K562 (cell line): ENCODE results near the gene TMEM184C. TPM values are rescaled to one million over a fixed set of nuclear protein-coding genes. Genes with fewer than 3 reads are reported as not detected.

Source experiments
- ATAC-seq: fragments of 200-7000 bp; cut with Tn5 transposase; 3 replicates; pipeline ENCODE4 v1.9.1; 2020; ENCODE audit warnings: moderate library complexity
- BruUV-seq: library from RNA; stranded (reverse); fragments of 400-500 nt; replicated peaks from 2 replicates; lab custom pipeline; 2021; lab: Mats Ljungman, UMichigan
- CTCF ChIA-PET: fragments of 300-600 bp; formaldehyde crosslinking; extraction: SDS; loops from one replicate; lab custom pipeline; 2021; ENCODE audit warnings: low intra/inter-chr PET ratio; lab: Yijun Ruan, JAX
- POLR2A ChIA-PET: fragments of 300-600, 350-650 bp; sonication (Branson Sonifier 250); formaldehyde crosslinking; extraction: SDS; loops from one replicate; lab custom pipeline; 2021; ENCODE audit warnings: antibody characterized with exemption, inconsistent platforms; lab: Yijun Ruan, JAX
- DNase-seq, 4 experiments: peaks; one replicate each; pipeline versions ENCODE4 v3.0.0 to v3.0.0-alpha.2; 2011 to 2018; ENCODE audit warnings: low spot score in 3 of 4, mixed read lengths in 3 of 4; ENCODE audit errors: extremely low read depth in 1 of 4
- FAIRE-seq: peaks from 2 replicates; lab custom pipeline; 2011; peaks lifted over from hg19 to GRCh38; lab: Jason Lieb, UNC
- H2AFZ ChIP-seq: 2 replicates; pipeline ENCODE4 v1.6.0; 2011; ENCODE audit warnings: low read depth, low read length, control low read depth, inconsistent platforms
- H3K27ac ChIP-seq: fragments of 200-600 bp; 3 replicates; pipeline ENCODE4 v1.8.0; 2011; ENCODE audit warnings: low read depth, mild to moderate bottlenecking, control low read depth, inconsistent platforms, low read length, moderate library complexity, mixed read lengths; ENCODE audit errors: extremely low read depth
- H3K27me3 ChIP-seq, 2 experiments: fragments of 300-600 bp in 1 of 2; 2 replicates in 1 of 2; 3 replicates in 1 of 2; pipeline versions ENCODE4 v1.6.0 to v1.8.0; 2011; ENCODE audit warnings: inconsistent platforms in 2 of 2, low read length in 2 of 2, mild to moderate bottlenecking in 1 of 2, mixed read lengths in 1 of 2, moderate library complexity in 1 of 2; ENCODE audit not compliant: control insufficient read depth in 2 of 2, insufficient read depth in 2 of 2
- H3K36me3 ChIP-seq: fragments of 300-600 bp; 3 replicates; pipeline ENCODE4 v1.8.0; 2011; ENCODE audit warnings: mild to moderate bottlenecking, low read length, inconsistent platforms; ENCODE audit not compliant: control insufficient read depth, insufficient read depth
- H3K4me1 ChIP-seq, 2 experiments: fragments of 200-600 bp in 1 of 2; replicated peaks in 1 of 2; 2 replicates in 1 of 2; 3 replicates in 1 of 2; pipeline versions ENCODE4 v1.5.1 to v1.8.0; 2011; ENCODE audit warnings: inconsistent platforms in 2 of 2, low read length in 2 of 2, mild to moderate bottlenecking in 1 of 2, mixed read lengths in 1 of 2, moderate library complexity in 1 of 2; ENCODE audit not compliant: control insufficient read depth in 2 of 2, insufficient read depth in 2 of 2
- H3K4me2 ChIP-seq: 2 replicates; pipeline ENCODE4 v1.6.1; 2011; ENCODE audit warnings: low read length, control low read depth, inconsistent platforms, mixed read lengths; ENCODE audit not compliant: insufficient read depth
- H3K4me3 ChIP-seq: fragments of 200-600 bp; sonication (generic), shearing (Covaris generic); 2 replicates; pipeline ENCODE4 v1.5.1; 2016; ENCODE audit warnings: control low read depth, inconsistent platforms
- H3K79me2 ChIP-seq: fragments of 200-600 bp; 3 replicates; pipeline ENCODE4 v1.8.0; 2011; ENCODE audit warnings: low read length, inconsistent platforms; ENCODE audit not compliant: control insufficient read depth, insufficient read depth
- H3K9ac ChIP-seq, 2 experiments: 2 replicates each; pipeline versions ENCODE4 v1.6.0 to v1.6.1; 2011; ENCODE audit warnings: low read depth in 2 of 2, low read length in 2 of 2, control low read depth in 1 of 2, inconsistent platforms in 1 of 2, mild to moderate bottlenecking in 1 of 2, mixed read lengths in 1 of 2; ENCODE audit not compliant: insufficient read depth in 1 of 2
- H3K9me1 ChIP-seq: one replicate; pipeline ENCODE4 v1.6.0; 2011; ENCODE audit warnings: inconsistent platforms, mild to moderate bottlenecking, low read length, moderate library complexity; ENCODE audit not compliant: control insufficient read depth, insufficient read depth
- H3K9me3 ChIP-seq: replicated peaks from 2 replicates; pipeline ENCODE4 v1.5.1; 2011; ENCODE audit warnings: low read depth, low read length, inconsistent platforms; ENCODE audit not compliant: control insufficient read depth, insufficient read depth
- H4K20me1 ChIP-seq: replicated peaks from 2 replicates; pipeline ENCODE4 v1.6.1; 2011; ENCODE audit warnings: low read length, inconsistent platforms, mixed read lengths; ENCODE audit not compliant: control insufficient read depth, insufficient read depth
- NCOA1 ChIP-seq: fragments of 450-650 bp; IDR thresholded peaks from 2 replicates; pipeline ENCODE4 v1.6.1; 2016; ENCODE audit warnings: low read depth
- STAT6 ChIP-seq: sonication (generic); formaldehyde crosslinking; IDR thresholded peaks from 2 replicates; pipeline ENCODE4 v1.8.1; 2023; ENCODE audit warnings: mild to moderate bottlenecking, missing genetic modification reagents
- TCF3 ChIP-seq: sonication (generic); formaldehyde crosslinking; IDR thresholded peaks from 2 replicates; pipeline ENCODE4 v1.4.0; 2020; ENCODE audit warnings: mild to moderate bottlenecking, missing genetic modification reagents
- in situ Hi-C: fragments of 300-500 bp; cut with MboI; formaldehyde crosslinking; loops from 4 replicates; pipeline ENCODE4 v1.15.0; 2018; ENCODE audit warnings: inconsistent platforms, mixed read lengths
- intact Hi-C: fragments of 100-400 bp; cut with micrococcal nuclease; formaldehyde crosslinking; loops from 2 replicates; pipeline ENCODE4 v1.14.2; 2022
- polyA plus RNA-seq, 8 experiments: library from polyadenylated mRNA; depleted of rRNA in 4 of 8; stranded (reverse) in 5 of 8; unstranded in 3 of 8; fragments of >200 nt; fragmentation: Nextera tagmentation in 2 of 8; fragmentation: Illumina TruSeq in 1 of 8; extraction: Ambion mirVana in 2 of 8; extraction: Trizol in 1 of 8; gene quantifications; 2 replicates each; pipeline versions ENCODE4 v1.2.1 to v1.2.3, GENCODE V29; 2011 to 2014; ENCODE audit warnings: inconsistent platforms in 1 of 8, missing spikeins in 1 of 8
- total RNA-seq, 7 experiments: library from RNA; depleted of rRNA in 6 of 7; stranded (reverse); fragments of >200 nt in 6 of 7; fragmentation: Illumina TruSeq in 2 of 7; extraction: Trizol in 2 of 7; gene quantifications; 2 replicates each; pipeline versions ENCODE4 v1.2.1 to v1.2.3, GENCODE V29; 2011 to 2021; ENCODE audit warnings: low replicate concordance in 1 of 7
- TF ChIP-seq, protein P1 (sequence below): fragments of 250-450 bp; sonication (Bioruptor Pico); IDR thresholded peaks from 2 replicates; pipeline ENCODE4 v1.5.0; 2021; ENCODE audit warnings: mild to moderate bottlenecking, borderline replicate concordance

TMEM184C gene
- total and polyA plus RNA-seq, 9 of the 15 experiments (the other 6 are each of a cell fraction or from before 2014, with no cell fraction given) = 3.9 to 24.2 (median 18.2) TPM

DNA sequence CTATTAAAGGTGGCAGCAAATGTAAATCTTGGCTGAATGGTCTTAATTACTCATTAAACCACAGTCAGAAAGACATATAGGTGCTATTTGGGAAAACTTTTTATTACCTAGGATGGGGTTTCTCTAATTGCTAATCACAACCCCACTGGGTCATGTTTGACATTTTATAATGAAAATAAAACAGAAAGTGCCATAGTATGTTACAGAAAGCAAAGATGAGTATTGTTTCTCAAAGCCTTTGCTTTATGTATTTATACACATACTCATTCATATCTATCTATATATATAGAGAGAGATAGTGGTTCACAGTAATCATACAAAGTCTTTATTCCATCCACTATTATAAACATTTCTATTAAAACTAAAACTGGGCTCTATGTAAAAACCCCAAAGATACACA lies 18.2 kb downstream of the TMEM184C start:
- intact Hi-C loops = no loop called here
- H3K4me1 ChIP-seq = no peaks in the 10 kb centered on the region
- no peaks in the 10 kb centered on the region for H3K9me1 ChIP-seq
- H3K4me3 ChIP-seq = no peak overlapping the region
- H3K27ac ChIP-seq = no peak overlapping the region
- no peak for ATAC-seq
- H3K9ac ChIP-seq = no peak overlapping the region
- H3K27me3 ChIP-seq = no peaks in the 10 kb centered on the region
- ChIA-PET CTCF (no interaction called here), POLR2A (no interaction called here)
- no peak overlapping the region for H2AFZ ChIP-seq
- in situ Hi-C loops = no loop called here
- H4K20me1 ChIP-seq = no peaks in the 10 kb centered on the region
- no peak for TF ChIP-seq STAT6 (CRISPR knock-in tag)
- no peak for TF ChIP-seq NCOA1
- TF ChIP-seq, protein P1, sequence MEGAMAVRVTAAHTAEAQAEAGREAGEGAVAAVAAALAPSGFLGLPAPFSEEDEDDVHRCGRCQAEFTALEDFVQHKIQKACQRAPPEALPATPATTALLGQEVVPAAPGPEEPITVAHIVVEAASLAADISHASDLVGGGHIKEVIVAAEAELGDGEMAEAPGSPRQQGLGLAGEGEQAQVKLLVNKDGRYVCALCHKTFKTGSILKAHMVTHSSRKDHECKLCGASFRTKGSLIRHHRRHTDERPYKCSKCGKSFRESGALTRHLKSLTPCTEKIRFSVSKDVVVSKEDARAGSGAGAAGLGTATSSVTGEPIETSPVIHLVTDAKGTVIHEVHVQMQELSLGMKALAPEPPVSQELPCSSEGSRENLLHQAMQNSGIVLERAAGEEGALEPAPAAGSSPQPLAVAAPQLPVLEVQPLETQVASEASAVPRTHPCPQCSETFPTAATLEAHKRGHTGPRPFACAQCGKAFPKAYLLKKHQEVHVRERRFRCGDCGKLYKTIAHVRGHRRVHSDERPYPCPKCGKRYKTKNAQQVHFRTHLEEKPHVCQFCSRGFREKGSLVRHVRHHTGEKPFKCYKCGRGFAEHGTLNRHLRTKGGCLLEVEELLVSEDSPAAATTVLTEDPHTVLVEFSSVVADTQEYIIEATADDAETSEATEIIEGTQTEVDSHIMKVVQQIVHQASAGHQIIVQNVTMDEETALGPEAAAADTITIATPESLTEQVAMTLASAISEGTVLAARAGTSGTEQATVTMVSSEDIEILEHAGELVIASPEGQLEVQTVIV = no peak
- no peak for TF ChIP-seq TCF3 (CRISPR knock-in tag)
- no peaks in the 10 kb centered on the region for H3K9me3 ChIP-seq
- H3K36me3 ChIP-seq = peaks cover 77% of the 10 kb centered on the region
- H3K4me2 ChIP-seq = no peak overlapping the region
- BruUV-seq = no TSS peak
- no peaks in the 10 kb centered on the region for H3K79me2 ChIP-seq
- FAIRE-seq = no peak
- DNase-seq = no peak
